HL-60/S4 treated with phorbol 12-myristate 13-acetate at 8.2 ng/mL for 4 days and 3 days (cell line): Measurements from ENCODE around the gene CDC5L.

ENCODE experiments used
- in situ Hi-C: fragments of 300-500 bp; cut with MboI; formaldehyde crosslinking; loops from 2 replicates; pipeline ENCODE4 v1.15.0; 2022; ENCODE audit warnings: low sequenced_read_pairs

CDC5L gene

GRCh38 chr6:44373051-44373450 lies 14.5 kb upstream of the CDC5L start:
- in situ Hi-C loops = no loop called here

GRCh38 chr6:44373787-44374186 lies 13.7 kb upstream of the CDC5L start:
- in situ Hi-C loops = no loop called here

- in situ Hi-C loops = no loop called here
Observed at GRCh38 chr6:44375071-44375470, 12.4 kb upstream of the CDC5L start.

- in situ Hi-C loops = no loop called here
Observed at GRCh38 chr6:44377484-44377883, 10.0 kb upstream of the CDC5L start.

- in situ Hi-C loops = no loop called here
Observed at GRCh38 chr6:44377971-44378370, 9.5 kb upstream of the CDC5L start.

GRCh38 chr6:44381739-44382138 lies 5.8 kb upstream of the CDC5L start:
- in situ Hi-C loops = no loop called here

- in situ Hi-C loops = no loop called here
Observed at GRCh38 chr6:44386364-44386928, 1.1 kb upstream of the CDC5L start.

GRCh38 chr6:44386929-44387345 lies 569 bp upstream of the CDC5L start:
- in situ Hi-C loops = no loop called here

GRCh38 chr6:44388135-44388487 lies 605 bp downstream of the CDC5L start:
- in situ Hi-C loops = no loop called here

GRCh38 chr6:44388887-44389286 lies 1.4 kb downstream of the CDC5L start:
- in situ Hi-C loops = no loop called here

GRCh38 chr6:44390158-44390683 lies 2.7 kb downstream of the CDC5L start:
- in situ Hi-C loops = no loop called here

- in situ Hi-C loops = no loop called here
Observed at GRCh38 chr6:44395501-44395900, 8.0 kb downstream of the CDC5L start.

GRCh38 chr6:44396968-44397367 lies 9.5 kb downstream of the CDC5L start:
- in situ Hi-C loops = no loop called here

GRCh38 chr6:44397424-44398164 lies 10.1 kb downstream of the CDC5L start:
- in situ Hi-C loops = no loop called here

- in situ Hi-C loops = no loop called here
Observed at GRCh38 chr6:44399991-44400390, 12.5 kb downstream of the CDC5L start.

GRCh38 chr6:44400572-44400971 lies 13.1 kb downstream of the CDC5L start:
- in situ Hi-C loops = no loop called here

GRCh38 chr6:44401138-44401537 lies 13.6 kb downstream of the CDC5L start:
- in situ Hi-C loops = no loop called here

- in situ Hi-C loops = no loop called here
Observed at GRCh38 chr6:44404022-44404714, 16.7 kb downstream of the CDC5L start.

- in situ Hi-C loops = no loop called here
Observed at GRCh38 chr6:44404715-44405099, 17.2 kb downstream of the CDC5L start.

- in situ Hi-C loops = no loop called here
Observed at GRCh38 chr6:44407951-44408670, 20.6 kb downstream of the CDC5L start.

GRCh38 chr6:44409207-44409794 lies 21.8 kb downstream of the CDC5L start:
- in situ Hi-C loops = no loop called here
